ENCODE data around the gene PEX1.
A peak's percentile ranks its signal among the peaks of the same experiment; 100 is the strongest.
"Not testable (repeated sequence)": the region's sequence is repeated elsewhere in the genome, so short reads cannot be mapped to it uniquely, and the experiment has no call there.

PEX1 gene

GRCh38 chr7:92503767-92504166 is 24.6 kb downstream of the PEX1 start:
- DNase-seq: no peak

- no peak for DNase-seq
Observed at GRCh38 chr7:92498557-92498956, 29.8 kb downstream of the PEX1 start.

GRCh38 chr7:92496876-92497275 is 31.4 kb downstream of the PEX1 start:
- DNase-seq: no peak

GRCh38 chr7:92489634-92490033 is 38.7 kb downstream of the PEX1 start:
- no peak for DNase-seq

GRCh38 chr7:92487804-92488203 is 40.5 kb downstream of the PEX1 start:
- DNase-seq: no peak

GRCh38 chr7:92485974-92486373 is 42.3 kb downstream of the PEX1 start:
- no peak for DNase-seq

GRCh38 chr7:92485267-92485892 is 42.9 kb downstream of the PEX1 start:
- DNase-seq: no peak

GRCh38 chr7:92484226-92484625 is 44.1 kb downstream of the PEX1 start:
- not testable (repeated sequence) for DNase-seq

- not testable (repeated sequence) for DNase-seq
Observed at GRCh38 chr7:92483624-92484023, 44.7 kb downstream of the PEX1 start.

- not testable (repeated sequence) for DNase-seq
Observed at GRCh38 chr7:92479146-92479545, 49.2 kb downstream of the PEX1 start.

GRCh38 chr7:92478711-92479110 is 49.6 kb downstream of the PEX1 start:
- DNase-seq: no peak

GRCh38 chr7:92478095-92478494 is 50.2 kb downstream of the PEX1 start:
- DNase-seq: no peak

- DNase-seq: not testable (repeated sequence)
Observed at GRCh38 chr7:92477681-92478080, 50.6 kb downstream of the PEX1 start, which contains the start of gene ERVW-1. Gene ERVW-1, minus strand, starts transcription at chr7:92477946. Its CDS starts 7,565 bp downstream, at chr7:92470381.

GRCh38 chr7:92475851-92476590 is 52.3 kb downstream of the PEX1 start:
- DNase-seq: not testable (repeated sequence)

- not testable (repeated sequence) for DNase-seq
Observed at GRCh38 chr7:92475261-92475770, 53.0 kb downstream of the PEX1 start.

- not testable (repeated sequence) for DNase-seq
Observed at GRCh38 chr7:92473989-92474388, 54.3 kb downstream of the PEX1 start.

- DNase-seq: not testable (repeated sequence)
Observed at GRCh38 chr7:92468589-92468988, 59.7 kb downstream of the PEX1 start.

- DNase-seq: no peak
Observed at GRCh38 chr7:92466682-92467081, 61.6 kb downstream of the PEX1 start.

- DNase-seq: no peak
Observed at GRCh38 chr7:92464515-92464914, 63.8 kb downstream of the PEX1 start.

- DNase-seq: no peak
Observed at GRCh38 chr7:92462560-92462959, 65.8 kb downstream of the PEX1 start.

GRCh38 chr7:92461027-92462003 is 67.0 kb downstream of the PEX1 start:
- peak; percentile 24 for DNase-seq

- DNase-seq: no peak
Observed at GRCh38 chr7:92460510-92460909, 67.8 kb downstream of the PEX1 start.

GRCh38 chr7:92460109-92460508 is 68.2 kb downstream of the PEX1 start:
- DNase-seq: no peak
